Type B pancreatic cell (in vitro differentiated cells): Measurements from ENCODE around the gene PRKCB. TPM values are rescaled to one million over a fixed set of nuclear protein-coding genes. Genes with fewer than 3 reads are reported as not detected.
"Not testable (repeated sequence)": the region's sequence is repeated elsewhere in the genome, so short reads cannot be mapped to it uniquely, and the experiment has no call there.

Experiments
- DNase-seq: peaks from one replicate; pipeline ENCODE4 v3.0.0; 2021; ENCODE audit warnings: mixed read lengths; ENCODE audit not compliant: unreplicated experiment; ENCODE audit errors: extremely low spot score
- H3K27ac Mint-ChIP-seq: 2 replicates; pipeline ENCODE4 v1.8.0; 2021; ENCODE audit warnings: mild to moderate bottlenecking, mixed read lengths
- H3K27me3 Mint-ChIP-seq: 2 replicates; pipeline ENCODE4 v1.8.0; 2021; ENCODE audit warnings: mixed read lengths
- H3K36me3 Mint-ChIP-seq: 2 replicates; pipeline ENCODE4 v1.8.0; 2021; ENCODE audit warnings: mixed read lengths
- H3K4me1 Mint-ChIP-seq: one replicate; pipeline ENCODE4 v1.8.0; 2021; ENCODE audit warnings: mixed read lengths; ENCODE audit not compliant: unreplicated experiment
- H3K4me3 Mint-ChIP-seq: 2 replicates; pipeline ENCODE4 v1.8.0; 2021; ENCODE audit warnings: mild to moderate bottlenecking, mixed read lengths
- H3K9me3 Mint-ChIP-seq: 2 replicates; pipeline ENCODE4 v1.8.0; 2021; ENCODE audit warnings: mixed read lengths
- CTCF ChIP-seq: fragments of 200-600 bp; sonication (generic); conservative IDR thresholded peaks from 2 replicates; pipeline ENCODE4 v1.5.0; 2021; ENCODE audit warnings: antibody characterized with exemption, mild to moderate bottlenecking
- total RNA-seq: library from RNA; stranded (reverse); gene quantifications from 2 replicates; pipeline ENCODE4 v1.2.1, GENCODE V29; 2021; ENCODE audit warnings: low replicate concordance

PRKCB gene
- total RNA-seq, 1 donor from 2014 or later: 10.2 TPM

DNA sequence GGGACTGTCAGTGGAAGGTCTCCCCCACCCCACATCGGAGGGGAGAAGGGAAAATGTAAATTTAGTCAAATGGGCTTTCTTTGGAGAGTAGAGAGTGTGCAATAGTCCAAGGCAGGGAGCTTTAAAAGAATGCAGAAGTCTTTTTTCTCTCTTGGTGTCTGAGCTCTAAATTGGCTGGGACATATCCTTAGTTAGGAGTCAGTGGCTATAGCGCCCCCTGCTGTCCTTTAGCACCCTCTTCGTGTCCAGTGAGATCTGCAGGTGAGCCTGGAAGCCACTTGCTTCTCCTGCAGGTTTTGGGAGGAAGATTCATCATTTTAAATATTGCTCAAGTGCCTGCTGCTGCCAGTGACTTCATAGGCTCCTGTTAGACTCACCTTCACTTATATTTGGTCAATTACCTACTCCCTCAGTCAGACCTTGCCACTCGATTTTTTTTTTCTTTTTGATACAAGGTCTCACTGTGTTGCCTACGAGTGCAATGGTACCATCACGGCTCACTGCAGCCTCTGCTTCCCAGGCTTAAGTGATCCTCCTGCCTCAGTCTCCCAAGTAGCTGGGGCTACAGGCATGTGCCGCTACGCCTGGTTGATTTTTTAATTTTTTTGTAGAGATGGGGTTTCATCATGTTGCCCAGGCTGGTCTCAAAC is 174.8 kb downstream of the PRKCB start:
- Mint-ChIP-seq H3K27ac (no peak overlapping the region), H3K4me3 (no peak overlapping the region), H3K4me1 (no peaks in the 10 kb centered on the region), H3K36me3 (no peaks in the 10 kb centered on the region), H3K27me3 (peaks cover 22% of the 10 kb centered on the region), H3K9me3 (no peaks in the 10 kb centered on the region)
- peak; percentile 87 for TF ChIP-seq CTCF
- DNase-seq: no peak

- Mint-ChIP-seq H3K9me3 (no peaks in the 10 kb centered on the region), H3K27me3 (peaks cover 19% of the 10 kb centered on the region), H3K4me1 (no peaks in the 10 kb centered on the region), H3K36me3 (no peaks in the 10 kb centered on the region), H3K4me3 (no peak overlapping the region), H3K27ac (no peak overlapping the region)
- no peak for DNase-seq
- TF ChIP-seq CTCF: no peak
Measured at GRCh38 chr16:24011237-24011636, 175.5 kb downstream of the PRKCB start.

DNA sequence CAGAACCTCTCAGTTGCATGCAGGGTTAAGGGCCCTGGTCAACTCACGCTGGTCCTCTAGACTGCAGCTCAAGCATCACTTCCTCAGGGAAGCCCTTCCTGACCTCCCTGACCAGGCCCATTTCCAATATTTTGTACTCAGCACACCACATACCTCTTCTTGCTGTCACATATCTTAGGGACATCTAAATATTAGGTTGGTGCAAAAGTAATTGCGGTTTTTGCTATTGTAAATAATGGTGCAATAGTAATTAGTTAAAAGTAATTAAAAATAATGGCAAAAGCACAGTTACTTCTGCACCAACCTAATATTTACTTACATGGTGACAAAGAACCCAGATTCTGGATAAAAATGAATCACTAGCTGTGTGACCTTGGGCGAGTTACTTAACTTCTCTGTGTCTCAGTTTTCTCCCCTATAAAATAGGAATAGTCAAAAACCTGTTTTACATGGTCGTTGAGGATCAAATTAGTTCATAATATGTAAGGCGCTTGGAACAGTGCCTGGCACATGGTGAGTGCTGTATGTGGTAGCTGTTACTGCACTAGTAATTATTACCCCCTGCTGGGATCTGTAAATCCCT is 177.4 kb downstream of the PRKCB start:
- no peak overlapping the region for H3K4me3 Mint-ChIP-seq
- TF ChIP-seq CTCF: no peak
- DNase-seq: no peak
- no peaks in the 10 kb centered on the region for H3K36me3 Mint-ChIP-seq
- H3K27ac Mint-ChIP-seq: no peak overlapping the region
- no peaks in the 10 kb centered on the region for H3K9me3 Mint-ChIP-seq
- peaks cover 7% of the 10 kb centered on the region for H3K27me3 Mint-ChIP-seq
- H3K4me1 Mint-ChIP-seq: no peaks in the 10 kb centered on the region

DNA sequence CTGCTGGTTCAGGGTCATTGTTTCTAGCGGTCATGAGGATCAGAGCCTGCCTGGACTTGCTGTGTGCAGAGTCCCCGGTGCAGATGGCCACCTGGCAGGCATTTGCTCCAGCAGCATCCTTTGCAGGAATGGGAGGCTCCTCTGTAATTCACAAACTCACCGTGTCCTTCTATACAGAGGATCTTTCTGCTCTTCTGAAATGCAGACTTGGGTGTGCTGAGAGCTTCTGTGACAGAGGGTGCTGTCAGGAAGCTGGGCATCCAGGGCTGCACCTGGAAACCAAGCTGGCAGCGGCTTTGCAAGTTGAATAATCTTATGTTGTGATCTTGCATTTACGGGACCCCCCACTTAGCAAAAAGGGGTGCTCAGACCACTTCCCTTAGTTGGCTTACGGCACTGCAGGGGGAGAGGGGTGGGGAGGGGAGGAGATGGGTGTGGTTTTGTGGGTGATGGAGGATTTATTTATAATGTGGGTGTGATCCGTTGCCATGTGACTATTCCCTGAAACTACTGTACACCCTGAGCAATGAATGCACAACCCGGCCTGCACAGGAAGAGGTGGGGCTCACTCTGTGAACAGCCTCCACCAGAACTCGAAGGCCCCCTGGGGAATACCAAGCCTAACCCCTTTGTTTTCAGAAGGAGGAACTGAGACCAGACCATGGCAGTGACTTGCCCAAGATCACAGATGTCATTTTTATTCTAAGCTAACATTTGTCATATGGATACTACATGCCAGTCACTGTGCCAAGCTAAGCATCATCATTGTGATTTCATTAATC is 178.3 kb downstream of the PRKCB start:
- TF ChIP-seq CTCF: no peak
- no peaks in the 10 kb centered on the region for H3K9me3 Mint-ChIP-seq
- DNase-seq: no peak
- no peak overlapping the region for H3K27ac Mint-ChIP-seq
- H3K27me3 Mint-ChIP-seq: peaks cover 6% of the 10 kb centered on the region
- H3K36me3 Mint-ChIP-seq: no peaks in the 10 kb centered on the region
- no peak overlapping the region for H3K4me3 Mint-ChIP-seq
- H3K4me1 Mint-ChIP-seq: no peaks in the 10 kb centered on the region

- not testable (repeated sequence) for H3K4me3 Mint-ChIP-seq, H3K36me3 Mint-ChIP-seq, H3K9me3 Mint-ChIP-seq, DNase-seq, H3K4me1 Mint-ChIP-seq, H3K27me3 Mint-ChIP-seq, H3K27ac Mint-ChIP-seq
Measured at GRCh38 chr16:24014955-24015354, 179.2 kb downstream of the PRKCB start.

GRCh38 chr16:24015923-24016322 is 180.1 kb downstream of the PRKCB start:
- Mint-ChIP-seq H3K27me3 (peaks cover 5% of the 10 kb centered on the region), H3K9me3 (no peaks in the 10 kb centered on the region), H3K4me1 (no peaks in the 10 kb centered on the region), H3K27ac (no peak overlapping the region), H3K4me3 (no peak overlapping the region), H3K36me3 (no peaks in the 10 kb centered on the region)
- DNase-seq: no peak
- no peak for TF ChIP-seq CTCF
